ENCODE measurements around the gene DISP2. TPM values are rescaled to one million over a fixed set of nuclear protein-coding genes. Genes with fewer than 3 reads are reported as not detected.

Gene DISP2
- total RNA-seq, 2 experiments from 2014 or later = 0.08 to 0.14 TPM

GRCh38 chr15:40345225-40345866, 12.7 kb upstream of the DISP2 start:
- no peak overlapping the region for H3K4me3 Mint-ChIP-seq
- no peaks in the 10 kb centered on the region for H3K9me3 Mint-ChIP-seq
- H3K27ac Mint-ChIP-seq = no peak overlapping the region
- H3K36me3 Mint-ChIP-seq = no peaks in the 10 kb centered on the region
- H3K4me1 Mint-ChIP-seq = no peaks in the 10 kb centered on the region
- no peaks in the 10 kb centered on the region for H3K27me3 Mint-ChIP-seq
- DNase-seq = no peak

GRCh38 chr15:40345867-40346578, 12.0 kb upstream of the DISP2 start:
- H3K4me1 Mint-ChIP-seq = no peaks in the 10 kb centered on the region
- no peak overlapping the region for H3K27ac Mint-ChIP-seq
- H3K4me3 Mint-ChIP-seq = no peak overlapping the region
- no peaks in the 10 kb centered on the region for H3K27me3 Mint-ChIP-seq
- H3K36me3 Mint-ChIP-seq = no peaks in the 10 kb centered on the region
- no peak for DNase-seq
- H3K9me3 Mint-ChIP-seq = no peaks in the 10 kb centered on the region

DNA sequence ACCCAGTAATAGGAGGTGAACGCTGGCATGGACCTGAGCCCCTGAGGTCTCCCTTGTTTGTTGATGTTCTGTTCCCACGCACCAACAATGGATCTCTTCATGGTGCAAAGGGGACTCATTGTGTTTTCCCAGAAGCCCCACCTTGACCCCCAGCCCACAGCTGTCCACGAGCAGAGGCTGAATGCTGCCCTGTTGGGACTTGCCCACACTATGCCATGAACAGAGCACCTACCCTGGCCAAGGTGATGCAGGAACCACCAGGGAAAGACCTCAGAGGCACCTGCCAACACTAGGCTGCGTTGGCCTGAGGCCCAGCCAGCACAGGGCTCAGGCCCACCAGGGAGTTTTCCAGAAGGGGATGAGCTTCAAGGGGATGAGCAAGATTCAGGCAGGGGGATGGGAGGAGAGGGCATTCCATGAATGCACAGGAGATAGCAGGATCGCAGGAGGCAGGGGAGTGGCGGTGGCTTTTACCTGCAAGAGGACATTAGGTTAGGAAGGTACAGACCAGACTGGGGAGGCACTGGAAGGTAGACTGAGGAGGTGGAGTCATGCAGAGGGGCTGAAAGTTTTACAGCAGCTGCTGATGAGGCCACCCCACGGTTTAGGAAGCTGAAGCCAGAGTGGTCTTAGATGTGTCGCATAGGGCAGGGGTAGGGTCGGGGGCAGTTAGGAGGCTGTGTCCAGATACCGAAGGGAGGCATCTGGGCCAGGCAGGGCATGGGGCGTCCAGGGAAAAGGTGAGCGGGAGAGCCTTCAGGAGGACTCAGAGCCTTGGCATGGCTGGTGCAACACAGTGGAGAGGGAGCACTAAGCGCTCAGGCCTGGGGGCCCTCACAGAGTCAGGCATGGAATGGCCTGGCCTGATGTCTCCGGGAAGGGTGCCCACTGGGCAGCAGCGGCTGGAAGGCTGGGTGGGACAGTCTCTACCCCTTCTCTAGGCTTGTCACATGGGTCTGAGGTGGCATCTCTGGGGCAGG, 11.2 kb upstream of the DISP2 start:
- no peak for DNase-seq
- H3K4me3 Mint-ChIP-seq = no peak overlapping the region
- no peak overlapping the region for H3K27ac Mint-ChIP-seq
- H3K27me3 Mint-ChIP-seq = no peaks in the 10 kb centered on the region
- H3K36me3 Mint-ChIP-seq = no peaks in the 10 kb centered on the region
- no peaks in the 10 kb centered on the region for H3K9me3 Mint-ChIP-seq
- H3K4me1 Mint-ChIP-seq = no peaks in the 10 kb centered on the region

DNA sequence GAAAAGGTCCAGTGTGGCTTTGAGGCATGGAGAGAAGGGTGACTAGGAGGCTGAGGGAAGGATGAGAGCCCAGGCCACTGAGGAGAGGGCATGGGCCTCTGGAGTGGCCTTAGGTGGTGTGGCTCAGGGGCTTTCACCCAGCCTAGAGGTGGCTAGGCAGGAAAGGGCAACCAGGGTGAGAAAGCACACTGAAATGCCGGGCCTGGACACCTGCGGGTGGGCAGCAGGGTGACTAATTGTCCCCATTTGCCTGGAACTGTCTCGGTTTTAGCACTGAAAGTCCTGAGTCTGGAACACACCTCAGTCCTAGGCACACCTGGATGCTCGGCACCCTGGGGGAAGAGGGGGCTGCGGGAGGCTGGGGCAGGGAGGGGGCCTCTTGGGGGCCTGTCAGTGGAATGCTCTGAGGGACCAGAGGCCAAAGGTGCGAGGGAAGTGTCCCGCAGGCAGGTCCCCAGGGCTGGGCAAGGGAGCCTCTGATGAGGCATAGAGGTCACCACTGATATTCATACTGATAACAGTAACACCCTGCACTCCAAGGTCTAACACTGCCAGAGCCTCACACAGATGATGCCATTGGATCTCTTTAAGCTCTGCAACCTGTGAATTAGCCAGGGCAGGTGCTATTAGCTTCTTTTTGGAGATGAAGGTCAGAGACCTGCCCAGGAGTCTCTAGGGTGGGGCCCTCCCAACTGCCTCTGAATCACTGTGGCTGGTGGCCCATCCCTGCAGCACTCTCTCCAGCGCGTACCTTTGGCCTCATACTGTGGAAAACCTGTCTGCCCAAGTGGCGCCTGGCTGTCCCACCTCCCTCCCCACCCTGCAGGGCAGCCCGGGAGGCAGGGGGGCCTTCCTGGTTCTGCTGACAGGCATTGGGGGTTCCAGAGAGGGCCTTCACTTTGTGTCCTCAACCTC, 10.2 kb upstream of the DISP2 start:
- Mint-ChIP-seq H3K9me3 (no peaks in the 10 kb centered on the region), H3K4me1 (no peaks in the 10 kb centered on the region), H3K36me3 (no peaks in the 10 kb centered on the region), H3K27ac (no peak overlapping the region), H3K4me3 (no peak overlapping the region), H3K27me3 (no peaks in the 10 kb centered on the region)
- no peak for DNase-seq

DNA sequence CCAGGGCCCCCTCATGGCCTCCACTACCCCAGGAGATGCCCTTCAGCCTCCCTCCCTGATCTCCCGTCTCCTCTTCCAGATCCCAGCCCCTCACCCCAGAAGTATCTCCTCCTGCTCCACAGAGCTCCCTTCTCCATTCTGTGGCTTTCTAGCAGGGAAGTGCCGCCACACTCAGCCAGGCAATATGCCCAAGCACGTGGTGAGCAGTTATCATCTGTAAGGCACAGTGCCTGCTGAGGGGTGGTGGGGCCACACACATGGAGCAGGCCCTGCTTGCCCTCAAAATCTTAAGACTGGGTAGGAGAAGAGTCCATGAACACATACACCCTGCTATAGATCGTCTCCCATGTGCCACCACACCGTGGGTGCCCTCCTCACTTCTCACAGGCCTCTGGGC, 9.5 kb upstream of the DISP2 start:
- H3K4me3 Mint-ChIP-seq = no peak overlapping the region
- H3K9me3 Mint-ChIP-seq = no peaks in the 10 kb centered on the region
- H3K4me1 Mint-ChIP-seq = no peaks in the 10 kb centered on the region
- H3K27me3 Mint-ChIP-seq = no peaks in the 10 kb centered on the region
- no peak overlapping the region for H3K27ac Mint-ChIP-seq
- no peaks in the 10 kb centered on the region for H3K36me3 Mint-ChIP-seq
- DNase-seq = no peak

DNA sequence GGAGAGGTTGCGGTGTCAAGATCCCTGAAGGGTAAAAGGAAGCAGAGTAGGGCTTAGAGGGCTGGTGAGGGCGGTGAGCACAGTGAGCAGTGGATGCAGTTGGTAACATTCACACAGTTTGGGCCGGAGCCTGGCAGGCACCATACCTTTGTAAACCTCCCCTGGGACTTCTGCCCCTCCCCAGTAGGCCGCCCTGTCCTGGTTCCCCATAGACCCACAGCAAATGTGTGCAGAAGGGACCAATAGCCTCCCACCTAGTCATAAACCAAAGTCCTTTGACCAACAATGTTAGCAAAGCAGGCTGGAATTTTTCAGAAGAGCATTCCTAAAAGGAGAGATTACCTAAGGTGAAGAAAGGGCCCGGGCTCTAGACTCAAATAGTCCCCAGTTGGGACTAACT, 8.9 kb upstream of the DISP2 start:
- Mint-ChIP-seq H3K27ac (no peak overlapping the region), H3K4me3 (no peak overlapping the region), H3K36me3 (no peaks in the 10 kb centered on the region), H3K9me3 (no peaks in the 10 kb centered on the region), H3K27me3 (no peaks in the 10 kb centered on the region), H3K4me1 (no peaks in the 10 kb centered on the region)
- DNase-seq = no peak

DNA sequence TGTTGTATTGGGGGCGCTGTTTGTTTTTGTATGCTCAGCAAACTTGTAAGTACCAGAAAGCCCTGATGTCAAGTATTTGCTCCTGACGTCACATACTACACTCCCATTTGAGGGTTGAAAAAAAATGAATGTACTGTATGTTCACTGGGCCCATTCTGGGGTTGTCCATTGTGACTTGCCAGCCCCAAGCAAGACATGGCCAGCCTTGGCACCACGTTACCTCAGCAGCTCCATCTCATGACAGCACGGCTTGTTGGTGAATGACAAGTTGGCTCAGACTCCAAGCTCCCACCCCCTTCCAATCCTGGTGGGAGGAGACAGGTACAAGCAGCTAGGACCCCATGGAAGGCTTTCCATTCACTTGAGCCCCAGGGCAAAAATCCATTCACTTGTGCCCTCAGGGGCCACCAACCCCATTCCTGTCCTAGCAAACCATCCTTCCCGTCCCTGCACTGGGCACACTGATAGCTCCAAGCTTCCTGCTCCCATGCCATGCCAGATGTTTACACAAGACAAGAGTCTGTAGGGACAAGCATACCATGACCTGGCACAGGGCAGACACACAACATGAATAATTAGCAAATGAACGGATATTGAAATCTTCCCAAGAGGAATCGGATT, 5.6 kb upstream of the DISP2 start:
- Mint-ChIP-seq H3K27ac (no peak overlapping the region), H3K4me1 (no peaks in the 10 kb centered on the region), H3K27me3 (peaks cover 3% of the 10 kb centered on the region), H3K4me3 (no peak overlapping the region), H3K9me3 (no peaks in the 10 kb centered on the region), H3K36me3 (no peaks in the 10 kb centered on the region)
- no peak for DNase-seq

GRCh38 chr15:40353697-40354096, 4.3 kb upstream of the DISP2 start:
- DNase-seq = no peak
- no peak overlapping the region for H3K4me3 Mint-ChIP-seq
- no peaks in the 10 kb centered on the region for H3K9me3 Mint-ChIP-seq
- no peaks in the 10 kb centered on the region for H3K36me3 Mint-ChIP-seq
- H3K27ac Mint-ChIP-seq = no peak overlapping the region
- H3K4me1 Mint-ChIP-seq = peaks cover 3% of the 10 kb centered on the region
- H3K27me3 Mint-ChIP-seq = peaks cover 3% of the 10 kb centered on the region

GRCh38 chr15:40354408-40355171, 3.4 kb upstream of the DISP2 start:
- H3K27me3 Mint-ChIP-seq = peaks cover 3% of the 10 kb centered on the region
- H3K27ac Mint-ChIP-seq = no peak overlapping the region
- no peak for DNase-seq

GRCh38 chr15:40355976-40356585, 1.9 kb upstream of the DISP2 start:
- no peak overlapping the region for H3K4me3 Mint-ChIP-seq
- no peak overlapping the region for H3K27ac Mint-ChIP-seq
- H3K27me3 Mint-ChIP-seq = peaks cover 3% of the 10 kb centered on the region
- H3K9me3 Mint-ChIP-seq = no peaks in the 10 kb centered on the region
- no peaks in the 10 kb centered on the region for H3K36me3 Mint-ChIP-seq
- DNase-seq = no peak
- peaks cover 6% of the 10 kb centered on the region for H3K4me1 Mint-ChIP-seq

More at GRCh38 chr15:40354408-40355171, 3.4 kb upstream of the DISP2 start:
- H3K4me1 Mint-ChIP-seq = peaks cover 6% of the 10 kb centered on the region
- no peak overlapping the region for H3K4me3 Mint-ChIP-seq
- no peaks in the 10 kb centered on the region for H3K9me3 Mint-ChIP-seq
- no peaks in the 10 kb centered on the region for H3K36me3 Mint-ChIP-seq

DNA sequence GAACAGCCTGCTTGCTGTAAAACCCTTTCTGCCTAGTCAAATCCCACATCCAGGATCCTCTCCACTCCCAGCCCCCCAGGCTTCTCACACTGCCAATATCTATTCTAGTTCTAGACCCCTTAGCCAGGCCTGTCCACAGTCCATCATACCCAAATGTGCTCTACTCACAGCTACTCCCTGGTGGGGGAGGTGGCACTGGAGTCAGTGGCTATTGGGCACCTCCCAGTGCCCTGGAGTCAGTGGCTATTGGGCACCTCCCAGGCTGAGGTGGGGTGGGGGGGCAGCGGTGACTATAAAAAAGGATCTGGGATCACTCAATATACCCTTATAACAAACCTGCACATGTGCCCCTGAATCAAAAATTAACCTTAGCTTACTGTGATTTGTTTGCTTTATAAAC, 773 bp upstream of the DISP2 start:
- Mint-ChIP-seq H3K4me3 (peak overlapping the region; percentile 32), H3K27me3 (peaks cover 3% of the 10 kb centered on the region), H3K36me3 (no peaks in the 10 kb centered on the region), H3K9me3 (no peaks in the 10 kb centered on the region), H3K27ac (no peak overlapping the region), H3K4me1 (peaks cover 6% of the 10 kb centered on the region)
- no peak for DNase-seq

- H3K4me1 Mint-ChIP-seq = peaks cover 6% of the 10 kb centered on the region
- H3K4me3 Mint-ChIP-seq = peak overlapping the region; percentile 78
- H3K9me3 Mint-ChIP-seq = no peaks in the 10 kb centered on the region
- H3K36me3 Mint-ChIP-seq = no peaks in the 10 kb centered on the region
- H3K27ac Mint-ChIP-seq = no peak overlapping the region
- DNase-seq = peak; percentile 38
- peaks cover 3% of the 10 kb centered on the region for H3K27me3 Mint-ChIP-seq
Observed at GRCh38 chr15:40358471-40359353, 693 bp downstream of the DISP2 start.

Measured in activated naive CD8-positive, alpha-beta T cell treated with anti-CD3 and anti-CD28 coated beads for 36 hours (primary cell).